ENCODE results near the gene UNC13C. TPM values are rescaled to one million over a fixed set of nuclear protein-coding genes. Genes with fewer than 3 reads are reported as not detected.

The UNC13C gene
- total RNA-seq, 1 experiment from 2014 or later = not detected

DNA sequence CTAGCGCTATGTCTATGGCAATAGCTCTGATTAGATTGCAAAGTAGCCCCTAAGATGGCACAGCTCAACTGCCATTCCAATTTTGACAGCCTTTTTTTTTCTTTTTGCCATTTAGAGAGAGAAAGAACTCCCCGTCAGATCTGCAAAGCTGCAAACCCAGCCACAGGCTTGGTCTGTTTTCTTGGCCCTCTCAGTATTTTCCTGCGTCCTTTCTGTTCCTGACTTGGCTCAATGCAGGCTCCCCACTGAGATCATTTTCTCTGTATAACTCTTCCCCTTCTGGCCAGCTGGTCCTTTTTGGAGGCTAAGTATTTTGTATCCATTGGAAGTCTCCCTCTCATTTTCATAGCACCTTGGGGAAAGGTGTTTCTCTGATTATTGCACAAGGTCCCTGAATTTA, 386.7 kb downstream of the UNC13C start:
- TF ChIP-seq YY1 (IDR thresholded peaks at IDR 0.05; ENCODE audit: extremely low read depth, insufficient replicate concordance, low read depth, low read length) (no peak), CEBPB (IDR thresholded peaks at IDR 0.05; ENCODE audit: low read depth) (no peak), JUND (IDR thresholded peaks at IDR 0.05) (no peak), POLR2A (IDR thresholded peaks at IDR 0.05; ENCODE audit: borderline replicate concordance, extremely low read depth, insufficient read depth, insufficient read length) (no peak), TCF7L2 (IDR thresholded peaks at IDR 0.05; ENCODE audit: borderline replicate concordance, extremely low read depth, insufficient read depth, insufficient read length) (no peak), EZH2phosphoT487 (IDR thresholded peaks at IDR 0.05; ENCODE audit: borderline replicate concordance) (no peak), ZFX (IDR thresholded peaks at IDR 0.05) (no peak), ZNF274 (IDR thresholded peaks at IDR 0.05; ENCODE audit: low read depth, low read length) (no peak), ELF1 (IDR thresholded peaks at IDR 0.05; ENCODE audit: borderline replicate concordance, low read depth) (no peak), EZH2 (IDR thresholded peaks at IDR 0.05) (no peak), CBX3 (IDR thresholded peaks at IDR 0.05; ENCODE audit: low read depth) (no peak), EGR1 (IDR thresholded peaks at IDR 0.05; ENCODE audit: low read depth) (no peak), SP1 (IDR thresholded peaks at IDR 0.05; ENCODE audit: low read depth) (no peak), RAD21 (IDR thresholded peaks at IDR 0.05; ENCODE audit: low read depth) (no peak), SRF (IDR thresholded peaks at IDR 0.05; ENCODE audit: low read depth) (no peak)
- TF ChIP-seq, protein P1, sequence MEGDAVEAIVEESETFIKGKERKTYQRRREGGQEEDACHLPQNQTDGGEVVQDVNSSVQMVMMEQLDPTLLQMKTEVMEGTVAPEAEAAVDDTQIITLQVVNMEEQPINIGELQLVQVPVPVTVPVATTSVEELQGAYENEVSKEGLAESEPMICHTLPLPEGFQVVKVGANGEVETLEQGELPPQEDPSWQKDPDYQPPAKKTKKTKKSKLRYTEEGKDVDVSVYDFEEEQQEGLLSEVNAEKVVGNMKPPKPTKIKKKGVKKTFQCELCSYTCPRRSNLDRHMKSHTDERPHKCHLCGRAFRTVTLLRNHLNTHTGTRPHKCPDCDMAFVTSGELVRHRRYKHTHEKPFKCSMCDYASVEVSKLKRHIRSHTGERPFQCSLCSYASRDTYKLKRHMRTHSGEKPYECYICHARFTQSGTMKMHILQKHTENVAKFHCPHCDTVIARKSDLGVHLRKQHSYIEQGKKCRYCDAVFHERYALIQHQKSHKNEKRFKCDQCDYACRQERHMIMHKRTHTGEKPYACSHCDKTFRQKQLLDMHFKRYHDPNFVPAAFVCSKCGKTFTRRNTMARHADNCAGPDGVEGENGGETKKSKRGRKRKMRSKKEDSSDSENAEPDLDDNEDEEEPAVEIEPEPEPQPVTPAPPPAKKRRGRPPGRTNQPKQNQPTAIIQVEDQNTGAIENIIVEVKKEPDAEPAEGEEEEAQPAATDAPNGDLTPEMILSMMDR (IDR thresholded peaks at IDR 0.05 in 2 of 3, conservative IDR thresholded peaks at IDR 0.05 in 1 of 3; ENCODE audit: borderline replicate concordance in 1 of 3, insufficient read depth in 1 of 3, low read depth in 2 of 3, low read length in 2 of 3) = no peak
- TF ChIP-seq, protein P2, sequence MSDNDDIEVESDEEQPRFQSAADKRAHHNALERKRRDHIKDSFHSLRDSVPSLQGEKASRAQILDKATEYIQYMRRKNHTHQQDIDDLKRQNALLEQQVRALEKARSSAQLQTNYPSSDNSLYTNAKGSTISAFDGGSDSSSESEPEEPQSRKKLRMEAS (IDR thresholded peaks at IDR 0.05) = no peak
- TF ChIP-seq, protein P3, sequence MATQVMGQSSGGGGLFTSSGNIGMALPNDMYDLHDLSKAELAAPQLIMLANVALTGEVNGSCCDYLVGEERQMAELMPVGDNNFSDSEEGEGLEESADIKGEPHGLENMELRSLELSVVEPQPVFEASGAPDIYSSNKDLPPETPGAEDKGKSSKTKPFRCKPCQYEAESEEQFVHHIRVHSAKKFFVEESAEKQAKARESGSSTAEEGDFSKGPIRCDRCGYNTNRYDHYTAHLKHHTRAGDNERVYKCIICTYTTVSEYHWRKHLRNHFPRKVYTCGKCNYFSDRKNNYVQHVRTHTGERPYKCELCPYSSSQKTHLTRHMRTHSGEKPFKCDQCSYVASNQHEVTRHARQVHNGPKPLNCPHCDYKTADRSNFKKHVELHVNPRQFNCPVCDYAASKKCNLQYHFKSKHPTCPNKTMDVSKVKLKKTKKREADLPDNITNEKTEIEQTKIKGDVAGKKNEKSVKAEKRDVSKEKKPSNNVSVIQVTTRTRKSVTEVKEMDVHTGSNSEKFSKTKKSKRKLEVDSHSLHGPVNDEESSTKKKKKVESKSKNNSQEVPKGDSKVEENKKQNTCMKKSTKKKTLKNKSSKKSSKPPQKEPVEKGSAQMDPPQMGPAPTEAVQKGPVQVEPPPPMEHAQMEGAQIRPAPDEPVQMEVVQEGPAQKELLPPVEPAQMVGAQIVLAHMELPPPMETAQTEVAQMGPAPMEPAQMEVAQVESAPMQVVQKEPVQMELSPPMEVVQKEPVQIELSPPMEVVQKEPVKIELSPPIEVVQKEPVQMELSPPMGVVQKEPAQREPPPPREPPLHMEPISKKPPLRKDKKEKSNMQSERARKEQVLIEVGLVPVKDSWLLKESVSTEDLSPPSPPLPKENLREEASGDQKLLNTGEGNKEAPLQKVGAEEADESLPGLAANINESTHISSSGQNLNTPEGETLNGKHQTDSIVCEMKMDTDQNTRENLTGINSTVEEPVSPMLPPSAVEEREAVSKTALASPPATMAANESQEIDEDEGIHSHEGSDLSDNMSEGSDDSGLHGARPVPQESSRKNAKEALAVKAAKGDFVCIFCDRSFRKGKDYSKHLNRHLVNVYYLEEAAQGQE (IDR thresholded peaks at IDR 0.05; ENCODE audit: low read depth) = no peak
- TF ChIP-seq, protein P4, sequence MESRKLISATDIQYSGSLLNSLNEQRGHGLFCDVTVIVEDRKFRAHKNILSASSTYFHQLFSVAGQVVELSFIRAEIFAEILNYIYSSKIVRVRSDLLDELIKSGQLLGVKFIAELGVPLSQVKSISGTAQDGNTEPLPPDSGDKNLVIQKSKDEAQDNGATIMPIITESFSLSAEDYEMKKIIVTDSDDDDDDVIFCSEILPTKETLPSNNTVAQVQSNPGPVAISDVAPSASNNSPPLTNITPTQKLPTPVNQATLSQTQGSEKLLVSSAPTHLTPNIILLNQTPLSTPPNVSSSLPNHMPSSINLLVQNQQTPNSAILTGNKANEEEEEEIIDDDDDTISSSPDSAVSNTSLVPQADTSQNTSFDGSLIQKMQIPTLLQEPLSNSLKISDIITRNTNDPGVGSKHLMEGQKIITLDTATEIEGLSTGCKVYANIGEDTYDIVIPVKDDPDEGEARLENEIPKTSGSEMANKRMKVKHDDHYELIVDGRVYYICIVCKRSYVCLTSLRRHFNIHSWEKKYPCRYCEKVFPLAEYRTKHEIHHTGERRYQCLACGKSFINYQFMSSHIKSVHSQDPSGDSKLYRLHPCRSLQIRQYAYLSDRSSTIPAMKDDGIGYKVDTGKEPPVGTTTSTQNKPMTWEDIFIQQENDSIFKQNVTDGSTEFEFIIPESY (IDR thresholded peaks at IDR 0.05; ENCODE audit: extremely low read depth, insufficient replicate concordance, low read length) = no peak
- intact Hi-C loops (cut with micrococcal nuclease) = no loop called here
- Histone ChIP-seq H3K9me2 (ENCODE audit: insufficient read depth) (no peaks in the 10 kb centered on the region), H3K79me2 (ENCODE audit: insufficient read depth, low read length) (no peaks in the 10 kb centered on the region), H3K4me2 (ENCODE audit: low read length) (no peak overlapping the region), H3K4me3 (replicated peaks in 1 of 2; ENCODE audit: low read depth in 1 of 2, low read length in 2 of 2) (no peak overlapping the region), H2AFZ (ENCODE audit: low read depth, low read length, poor library complexity, severe bottlenecking) (no peak overlapping the region), H4K20me1 (ENCODE audit: insufficient read depth) (no peaks in the 10 kb centered on the region), H3K9ac (ENCODE audit: low read length) (no peak overlapping the region), H3K27ac (ENCODE audit: low read depth, low read length) (no peak overlapping the region), H3K36me3 (ENCODE audit: control insufficient read depth in 1 of 2, insufficient read depth in 2 of 2, low read length in 2 of 2) (no peaks in the 10 kb centered on the region), H3K9me3 (ENCODE audit: control insufficient read depth in 1 of 2, insufficient read depth in 1 of 2, low read depth in 1 of 2, low read length in 2 of 2) (peaks cover 8 to 15% of the 10 kb centered on the region in 2 experiments; a peak in 2 of 4 replicates), H3K27me3 (ENCODE audit: insufficient read depth, low read length) (no peaks in the 10 kb centered on the region), H3K4me1 (ENCODE audit: control insufficient read depth in 1 of 2, insufficient read depth in 2 of 2, low read length in 2 of 2) (no peaks in the 10 kb centered on the region)
- no peak for DNase-seq (ENCODE audit: low read depth, low spot score)
- no peak for ATAC-seq
- ChIA-PET CTCF (no interaction called here), POLR2A (no interaction called here), RAD21 (ENCODE audit: low non-redundant PET in 1 of 2, low total read pairs in 2 of 2, uncharacterized antibody in 2 of 2, unreplicated experiment in 2 of 2) (no interaction called here)
- no TSS peak for BruUV-seq (replicated peaks)

Data from HCT116 (cell line).